SJCRH30 (cell line): ENCODE results near the gene NCOA6. TPM values are rescaled to one million over a fixed set of nuclear protein-coding genes. Genes with fewer than 3 reads are reported as not detected.

Source experiments
- DNase-seq, 2 experiments: peaks; one replicate each; pipeline ENCODE4 v3.0.0-alpha.2; 2015 to 2020
- H3K27ac ChIP-seq: fragments of 250-450 bp; sonication (Bioruptor Pico); 2 replicates; pipeline ENCODE4 v1.5.1; 2020; ENCODE audit warnings: mild to moderate bottlenecking, moderate library complexity
- H3K27me3 ChIP-seq: fragments of 250-450 bp; sonication (Bioruptor Pico); 2 replicates; pipeline ENCODE4 v1.5.1; 2020; ENCODE audit warnings: mild to moderate bottlenecking, moderate library complexity
- H3K36me3 ChIP-seq: fragments of 250-450 bp; sonication (Bioruptor Pico); 2 replicates; pipeline ENCODE4 v1.5.1; 2020; ENCODE audit warnings: mild to moderate bottlenecking, moderate library complexity
- H3K4me1 ChIP-seq: fragments of 250-450 bp; sonication (Bioruptor Pico); 2 replicates; pipeline ENCODE4 v1.5.1; 2020; ENCODE audit warnings: mild to moderate bottlenecking, moderate library complexity
- H3K4me3 ChIP-seq: fragments of 250-450 bp; sonication (Bioruptor Pico); 2 replicates; pipeline ENCODE4 v1.5.1; 2020; ENCODE audit warnings: mild to moderate bottlenecking, moderate library complexity
- H3K9me3 ChIP-seq: fragments of 250-450 bp; sonication (Bioruptor Pico); replicated peaks from 2 replicates; pipeline ENCODE4 v1.5.1; 2020; ENCODE audit warnings: mild to moderate bottlenecking, moderate library complexity
- total RNA-seq: library from RNA; depleted of rRNA; stranded (reverse); fragments of >200 nt; shearing (Covaris generic); gene quantifications from 2 replicates; pipeline ENCODE4 v1.2.3, GENCODE V29; 2014

The NCOA6 gene
- total RNA-seq, 1 experiment from 2014 or later = 21.5 TPM

GRCh38 chr20:34711813-34712430 is 113.5 kb downstream of the NCOA6 start:
- Histone ChIP-seq H3K9me3 (no peaks in the 10 kb centered on the region), H3K27me3 (no peaks in the 10 kb centered on the region), H3K4me3 (no peak overlapping the region), H3K27ac (no peak overlapping the region), H3K4me1 (peaks cover 20% of the 10 kb centered on the region), H3K36me3 (no peaks in the 10 kb centered on the region)
- no peak for DNase-seq

GRCh38 chr20:34710861-34711574 is 114.4 kb downstream of the NCOA6 start:
- peaks cover 20% of the 10 kb centered on the region for H3K4me1 ChIP-seq

DNA sequence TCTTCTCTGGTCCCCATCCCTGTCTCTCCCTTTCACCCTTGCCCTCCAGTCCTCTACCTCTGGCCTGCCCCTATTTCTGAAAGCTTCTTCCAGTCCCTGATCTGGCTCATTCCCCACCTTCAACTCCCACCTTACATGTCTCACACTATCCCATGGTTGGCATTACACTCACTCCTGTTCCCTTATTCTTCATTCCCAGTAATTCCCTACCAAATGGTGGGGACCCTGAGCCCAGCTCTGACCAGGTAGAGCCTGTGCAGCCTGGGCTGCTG is 114.9 kb downstream of the NCOA6 start:
- Histone ChIP-seq H3K4me1 (peaks cover 24% of the 10 kb centered on the region), H3K4me3 (no peak overlapping the region; the same call in 1 of the 2 replicates), H3K36me3 (no peaks in the 10 kb centered on the region), H3K27me3 (no peaks in the 10 kb centered on the region), H3K27ac (no peak overlapping the region), H3K9me3 (no peaks in the 10 kb centered on the region)
- no peak for DNase-seq

More at GRCh38 chr20:34710861-34711574, 114.4 kb downstream of the NCOA6 start:
- no peak for DNase-seq
- H3K36me3 ChIP-seq = no peaks in the 10 kb centered on the region
- no peak overlapping the region for H3K4me3 ChIP-seq
- H3K9me3 ChIP-seq = no peaks in the 10 kb centered on the region
- H3K27ac ChIP-seq = no peak overlapping the region
- H3K27me3 ChIP-seq = no peaks in the 10 kb centered on the region

GRCh38 chr20:34709831-34710567 is 115.5 kb downstream of the NCOA6 start:
- H3K27ac ChIP-seq = peak overlapping the region; percentile 28; the same call in 1 of the 2 replicates
- H3K4me1 ChIP-seq = peaks cover 29% of the 10 kb centered on the region
- peak; percentile 40 to 57 for DNase-seq
- H3K36me3 ChIP-seq = no peaks in the 10 kb centered on the region
- H3K4me3 ChIP-seq = peak overlapping the region; percentile 51
- no peaks in the 10 kb centered on the region for H3K9me3 ChIP-seq
- no peaks in the 10 kb centered on the region for H3K27me3 ChIP-seq

DNA sequence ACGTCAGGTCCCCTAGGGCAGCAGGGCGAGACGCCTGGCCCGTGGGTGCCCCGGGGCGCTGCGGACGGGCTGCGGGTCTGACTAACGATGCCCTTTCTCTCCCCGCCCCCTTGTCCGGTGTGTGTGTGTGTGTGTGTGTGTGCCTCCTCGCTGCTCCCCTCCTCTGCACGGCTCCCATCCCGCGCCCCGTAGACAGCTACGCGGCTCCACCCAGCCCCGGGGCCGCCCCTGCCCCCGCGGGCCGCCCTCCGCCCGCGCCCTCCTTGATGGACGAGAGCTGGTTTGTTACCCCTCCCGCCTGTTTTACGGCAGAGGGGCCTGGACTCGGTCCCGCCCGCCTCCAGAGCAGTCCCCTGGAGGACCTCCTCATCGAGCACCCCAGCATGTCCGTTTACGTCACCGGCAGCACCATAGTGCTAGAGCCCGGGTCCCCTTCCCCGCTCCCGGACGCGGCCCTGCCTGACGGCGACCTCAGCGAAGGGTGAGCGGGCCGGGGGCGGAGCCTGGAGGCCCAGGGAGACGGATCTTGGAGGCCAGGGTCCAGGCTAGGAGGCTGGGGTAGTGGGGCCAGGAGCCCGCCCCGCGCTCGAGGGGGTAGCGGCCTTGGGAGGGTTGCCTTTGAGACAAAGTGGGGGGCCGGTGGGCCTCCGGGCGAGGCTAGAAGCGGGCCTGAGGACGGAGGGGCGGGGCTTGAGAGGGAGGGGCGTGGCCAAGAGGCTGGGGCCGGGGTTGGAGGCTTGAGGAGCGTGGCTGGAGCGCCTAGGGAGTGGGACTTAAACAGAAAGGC is 116.2 kb downstream of the NCOA6 start:
- Histone ChIP-seq H3K27me3 (no peaks in the 10 kb centered on the region), H3K4me3 (peak overlapping the region; percentile 51), H3K27ac (peak overlapping the region; percentile 28), H3K4me1 (peaks cover 26% of the 10 kb centered on the region), H3K36me3 (no peaks in the 10 kb centered on the region), H3K9me3 (no peaks in the 10 kb centered on the region)
- DNase-seq = peak; percentile 55 to 65

- H3K4me3 ChIP-seq = peak overlapping the region; percentile 51
- no peak overlapping the region for H3K27ac ChIP-seq
- peak; percentile 30 to 51 for DNase-seq
- H3K4me1 ChIP-seq = peaks cover 20% of the 10 kb centered on the region
- no peaks in the 10 kb centered on the region for H3K27me3 ChIP-seq
- H3K36me3 ChIP-seq = no peaks in the 10 kb centered on the region
- H3K9me3 ChIP-seq = no peaks in the 10 kb centered on the region
Observed at GRCh38 chr20:34708621-34709043, 116.8 kb downstream of the NCOA6 start.

DNA sequence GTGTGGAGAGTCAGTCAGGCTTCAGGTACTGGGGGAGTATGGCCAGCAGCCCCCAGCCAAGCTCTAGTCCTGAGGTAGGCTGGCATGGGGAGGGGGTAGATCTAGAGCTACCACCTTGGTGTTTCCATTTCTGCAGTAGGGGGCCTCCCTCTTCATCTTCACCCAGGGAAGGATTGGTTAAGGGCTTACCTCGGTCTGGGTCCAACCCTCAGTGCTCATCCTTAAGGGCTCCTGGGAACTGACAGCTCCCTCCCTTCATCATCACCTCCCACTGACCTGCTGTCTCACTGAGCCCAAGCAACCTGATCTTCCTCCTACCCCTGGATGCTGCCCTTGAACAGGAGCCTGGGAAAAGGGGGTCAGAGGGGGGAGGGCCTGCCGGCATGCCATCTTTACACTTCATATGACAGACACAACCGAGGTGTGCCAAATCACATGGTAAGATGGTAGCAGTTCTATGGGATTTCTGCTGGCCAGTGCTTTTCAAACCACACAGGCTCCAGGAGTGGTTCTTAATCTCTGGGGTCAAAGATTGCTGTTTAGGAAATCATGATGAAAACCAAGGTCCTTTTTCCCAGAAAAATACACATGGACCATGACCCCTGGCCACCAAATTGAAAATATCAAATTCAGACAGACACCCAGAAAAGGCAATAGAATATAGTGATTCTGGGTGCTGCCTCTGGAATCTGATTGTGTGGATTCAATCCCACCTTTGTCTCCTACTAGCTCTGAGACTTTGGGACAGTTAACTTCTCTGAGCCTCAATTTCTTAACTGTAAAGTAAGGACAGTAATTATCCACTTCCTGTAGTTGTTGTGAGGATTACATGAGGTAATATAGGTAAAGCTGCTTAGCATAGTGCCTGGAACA is 118.3 kb downstream of the NCOA6 start:
- Histone ChIP-seq H3K4me1 (peaks cover 15% of the 10 kb centered on the region), H3K9me3 (no peaks in the 10 kb centered on the region), H3K27me3 (no peaks in the 10 kb centered on the region), H3K27ac (no peak overlapping the region), H3K4me3 (no peak overlapping the region), H3K36me3 (no peaks in the 10 kb centered on the region)
- DNase-seq = no peak

- no peak overlapping the region for H3K4me3 ChIP-seq
- H3K36me3 ChIP-seq = no peaks in the 10 kb centered on the region
- no peaks in the 10 kb centered on the region for H3K9me3 ChIP-seq
- no peak overlapping the region for H3K27ac ChIP-seq
- DNase-seq = no peak
- no peaks in the 10 kb centered on the region for H3K27me3 ChIP-seq
- H3K4me1 ChIP-seq = peaks cover 17% of the 10 kb centered on the region
Observed at GRCh38 chr20:34706302-34706875, 119.1 kb downstream of the NCOA6 start.

GRCh38 chr20:34705397-34706301 is 119.8 kb downstream of the NCOA6 start:
- H3K9me3 ChIP-seq = no peaks in the 10 kb centered on the region
- DNase-seq = peak; percentile 78 to 79
- H3K36me3 ChIP-seq = no peaks in the 10 kb centered on the region
- H3K4me3 ChIP-seq = 0 out of 2 replicates have a peak overlapping the region, but pooled peaks have one; percentile 82
- peaks cover 17% of the 10 kb centered on the region for H3K4me1 ChIP-seq
- H3K27ac ChIP-seq = peak overlapping the region; percentile 70
- no peaks in the 10 kb centered on the region for H3K27me3 ChIP-seq

GRCh38 chr20:34705008-34705396 is 120.4 kb downstream of the NCOA6 start:
- peak overlapping the region; percentile 70 for H3K27ac ChIP-seq
- no peak for DNase-seq
- H3K9me3 ChIP-seq = no peaks in the 10 kb centered on the region
- H3K36me3 ChIP-seq = no peaks in the 10 kb centered on the region
- no peaks in the 10 kb centered on the region for H3K27me3 ChIP-seq
- peak overlapping the region; percentile 82 for H3K4me3 ChIP-seq
- peaks cover 17% of the 10 kb centered on the region for H3K4me1 ChIP-seq

DNA sequence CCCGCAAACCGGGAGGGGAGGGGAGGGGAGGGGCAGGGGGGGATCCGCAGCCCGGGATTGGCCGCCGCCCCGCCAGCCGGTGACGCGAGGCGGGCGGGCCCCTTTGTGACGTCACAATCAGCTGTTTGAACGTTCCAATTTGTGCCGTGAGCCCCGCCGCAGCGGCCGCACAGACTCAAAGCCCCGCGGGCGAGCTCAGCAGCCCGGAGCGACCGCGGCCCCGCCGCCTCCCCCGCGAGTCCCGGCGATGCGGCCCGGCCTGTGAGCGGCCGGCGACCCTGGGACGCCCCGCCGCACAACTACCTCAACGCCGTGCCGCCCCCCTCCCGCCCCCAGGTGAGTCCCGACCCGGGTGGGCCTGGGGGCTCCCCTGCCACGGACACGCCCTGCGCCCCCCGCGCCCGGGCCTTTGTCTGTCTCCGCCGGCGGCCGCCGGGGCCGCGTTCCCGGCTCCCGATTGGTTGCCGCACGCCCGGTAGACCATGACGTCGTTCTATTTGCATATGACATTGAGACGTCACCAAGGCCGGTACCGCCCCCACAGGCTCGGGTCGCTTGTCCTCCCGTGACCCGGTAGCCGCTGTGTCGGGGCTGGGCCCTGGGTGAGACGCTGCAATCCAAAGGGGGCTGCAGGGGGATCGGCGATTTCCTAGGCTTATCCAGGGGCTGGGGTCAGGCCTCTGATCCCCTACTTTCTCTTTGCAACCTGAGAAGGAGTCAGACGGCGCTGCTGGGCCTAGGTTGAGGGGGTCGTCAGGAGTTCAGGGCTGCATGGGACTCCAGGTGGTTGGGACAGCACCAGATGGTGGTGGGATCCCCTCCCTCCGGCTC is 121.1 kb downstream of the NCOA6 start, which contains the start of gene TP53INP2:
Gene TP53INP2, plus strand, starts transcription at position 168 of the 831 bp plus-strand sequence. CDS start 4,396 bp downstream, outside the sequence.
- Histone ChIP-seq H3K4me1 (peaks cover 17% of the 10 kb centered on the region), H3K36me3 (no peaks in the 10 kb centered on the region), H3K9me3 (no peaks in the 10 kb centered on the region), H3K27me3 (no peaks in the 10 kb centered on the region), H3K27ac (peak within 1 kb of the TSS; percentile 70), H3K4me3 (peak within 1 kb of the TSS; percentile 82)
- DNase-seq = peak; percentile 97
